Ramos (cell line): ENCODE results near the gene KRT36.

Experiments
- in situ Hi-C: fragments of 300-500 bp; cut with MboI; formaldehyde crosslinking; loops from one replicate; pipeline ENCODE4 v1.14.3; 2022; ENCODE audit warnings: low sequenced_read_pairs; ENCODE audit not compliant: unreplicated experiment

Gene KRT36

GRCh38 chr17:41505007-41505808 is 15.5 kb upstream of the KRT36 start, which contains the start of gene KRT13:
KRT13 (minus strand) TSS chr17:41505612; CDS start chr17:41505550, 62 bp downstream.
- in situ Hi-C loops = no loop called here

- in situ Hi-C loops = no loop called here
Measured at GRCh38 chr17:41504246-41504977, 14.7 kb upstream of the KRT36 start.

- in situ Hi-C loops = no loop called here
Measured at GRCh38 chr17:41503202-41503601, 13.5 kb upstream of the KRT36 start.

- in situ Hi-C loops = no loop called here
Measured at GRCh38 chr17:41500131-41500911, 10.6 kb upstream of the KRT36 start.

- in situ Hi-C loops = no loop called here
Measured at GRCh38 chr17:41499714-41500113, 10.0 kb upstream of the KRT36 start.

GRCh38 chr17:41498276-41498675 is 8.6 kb upstream of the KRT36 start:
- in situ Hi-C loops = no loop called here

GRCh38 chr17:41496803-41497484 is 7.2 kb upstream of the KRT36 start:
- in situ Hi-C loops = no loop called here

GRCh38 chr17:41494524-41494923 is 4.8 kb upstream of the KRT36 start:
- in situ Hi-C loops = no loop called here

GRCh38 chr17:41492771-41493170 is 3.1 kb upstream of the KRT36 start:
- in situ Hi-C loops = no loop called here

GRCh38 chr17:41492351-41492750 is 2.6 kb upstream of the KRT36 start:
- in situ Hi-C loops = no loop called here

- in situ Hi-C loops = no loop called here
Measured at GRCh38 chr17:41491476-41491875, 1.8 kb upstream of the KRT36 start.

- in situ Hi-C loops = no loop called here
Measured at GRCh38 chr17:41490000-41490990, 585 bp upstream of the KRT36 start.

GRCh38 chr17:41486809-41487530 is 2.7 kb downstream of the KRT36 start:
- in situ Hi-C loops = no loop called here

- in situ Hi-C loops = no loop called here
Measured at GRCh38 chr17:41486316-41486715, 3.4 kb downstream of the KRT36 start.

GRCh38 chr17:41484920-41485904 is 4.5 kb downstream of the KRT36 start:
- in situ Hi-C loops = no loop called here

- in situ Hi-C loops = no loop called here
Measured at GRCh38 chr17:41483991-41484826, 5.5 kb downstream of the KRT36 start.
